Right ventricle myocardium inferior (tissue), 1 donor: ENCODE data around the gene TAF10. TPM values are rescaled to one million over a fixed set of nuclear protein-coding genes. Genes with fewer than 3 reads are reported as not detected.
A peak's percentile ranks its signal among the peaks of the same experiment; 100 is the strongest.

Source experiments
- ATAC-seq: fragments of 200-7000 bp; cut with Tn5 transposase; one replicate; pipeline ENCODE4 v1.9.1; 2020; ENCODE audit warnings: mild to moderate bottlenecking, moderate library complexity
- DNase-seq: peaks from one replicate; pipeline ENCODE4 v3.0.0; 2021; ENCODE audit errors: missing footprints
- intact Hi-C: fragments of 100-400 bp; cut with DNase I; formaldehyde crosslinking; loops from one replicate; pipeline ENCODE4 v1.11.0; 2022
- total RNA-seq: library from RNA; stranded (reverse); fragmentation: NEBNext Ultra II Directional; extraction: Animal tissue kit (Norgen Biotek cat#: 25700); gene quantifications from one replicate; pipeline ENCODE4 v1.2.1, GENCODE V29; 2021
- donor health status: DM: no; HTN: yes; CAD: no; lungs with severe emphysema.

TAF10 gene
- total RNA-seq, 1 donor from 2014 or later = 90.9 TPM

DNA sequence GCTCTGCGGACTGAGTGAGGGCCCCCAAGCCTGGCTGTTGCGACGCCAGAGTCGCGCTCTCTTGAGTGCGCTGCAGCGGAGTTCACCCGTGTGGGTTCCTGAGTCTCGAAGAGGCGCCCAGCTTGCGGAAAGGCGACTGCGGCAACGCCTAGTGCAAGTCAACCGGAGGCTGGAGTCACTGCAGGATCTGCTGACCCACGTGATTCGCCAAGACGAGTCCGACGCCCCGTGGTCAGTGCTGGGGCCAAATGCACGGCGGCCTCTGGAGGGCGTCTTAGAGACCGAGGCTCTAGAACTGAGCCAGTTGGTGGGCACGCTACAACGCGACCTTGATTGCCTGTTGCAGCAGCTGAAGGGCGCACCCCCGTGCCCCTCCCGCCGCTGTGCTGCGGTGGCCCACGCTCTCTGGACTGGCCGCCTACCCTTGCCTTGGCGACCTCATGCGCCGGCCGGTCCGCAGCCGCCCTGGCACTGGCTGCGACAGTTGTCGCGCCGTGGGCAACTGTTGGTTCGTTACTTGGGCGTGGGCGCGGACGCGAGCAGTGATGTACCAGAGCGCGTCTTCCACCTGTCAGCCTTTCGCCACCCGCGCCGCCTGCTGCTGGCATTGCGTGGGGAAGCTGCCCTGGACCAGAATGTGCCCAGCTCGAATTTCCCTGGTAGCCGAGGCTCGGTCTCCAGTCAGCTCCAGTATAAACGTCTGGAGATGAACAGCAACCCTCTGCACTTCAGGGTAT is 41.2 kb downstream of the TAF10 start:
- intact Hi-C loops = no loop called here
- ATAC-seq = no peak
- no peak for DNase-seq

DNA sequence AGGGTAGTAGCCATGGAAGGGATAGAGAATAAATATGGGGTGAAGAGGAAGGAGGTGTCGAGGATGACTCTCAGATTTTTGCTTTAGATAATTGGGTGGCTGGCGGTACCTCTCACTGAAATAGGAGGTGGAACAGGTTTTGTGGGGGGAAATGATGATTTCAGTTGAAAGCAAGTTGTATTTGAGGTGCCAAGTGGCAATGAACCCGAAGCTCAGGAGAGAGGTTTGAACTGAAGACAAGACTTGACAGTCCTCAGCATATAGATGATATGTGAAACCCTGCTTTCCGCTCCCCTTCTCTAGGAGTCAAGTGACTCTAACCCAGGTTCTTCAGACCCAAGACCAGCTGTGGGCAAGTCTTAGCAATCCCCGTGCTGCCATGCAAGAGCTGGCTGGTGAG is 42.3 kb downstream of the TAF10 start:
- intact Hi-C loops = loop anchor here (5.0 kb wide), 1 partner anchor 33 kb away; the partner anchor contains the start of genes ILK and RRP8
- DNase-seq (no peak), ATAC-seq (no peak)

DNA sequence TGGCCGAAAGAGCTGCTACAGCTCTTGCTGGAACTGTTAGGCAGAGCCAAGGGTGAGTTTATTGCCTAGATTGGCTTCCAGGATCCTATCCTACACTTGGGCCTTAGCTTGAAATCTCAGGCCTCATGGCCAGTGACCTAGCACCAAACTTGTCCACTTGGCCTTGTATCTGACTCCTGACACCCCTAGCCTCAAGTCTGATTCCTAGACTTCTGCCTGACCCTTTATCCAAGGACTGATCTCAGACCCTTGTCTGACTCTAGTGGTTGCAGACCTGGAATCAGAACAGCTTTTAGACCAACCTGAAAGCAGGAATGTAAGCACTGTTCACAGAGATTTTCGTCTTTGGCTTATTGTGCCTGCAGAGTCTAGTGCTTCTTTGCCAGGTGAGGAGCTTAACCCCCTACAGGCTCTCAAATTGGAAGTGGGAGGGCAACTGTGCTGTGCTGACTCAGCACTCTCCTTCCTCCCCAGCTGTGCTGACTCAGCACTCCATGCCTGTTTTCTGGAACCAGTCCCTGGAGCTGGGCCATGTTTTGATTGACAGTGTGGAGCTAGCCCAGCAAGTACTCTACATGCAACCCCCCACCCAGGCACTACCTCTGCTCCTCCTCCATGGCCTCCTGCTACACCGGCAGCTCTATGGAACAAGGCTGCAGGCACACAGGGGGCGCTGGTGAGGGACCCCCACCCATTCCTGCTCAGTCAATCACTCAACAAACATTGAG is 43.7 kb downstream of the TAF10 start:
- DNase-seq (no peak), ATAC-seq (peak; percentile 55)
- intact Hi-C loops = loop anchor here (5.0 kb wide), 1 partner anchor 34 kb away; the partner anchor contains the start of genes ILK and RRP8

DNA sequence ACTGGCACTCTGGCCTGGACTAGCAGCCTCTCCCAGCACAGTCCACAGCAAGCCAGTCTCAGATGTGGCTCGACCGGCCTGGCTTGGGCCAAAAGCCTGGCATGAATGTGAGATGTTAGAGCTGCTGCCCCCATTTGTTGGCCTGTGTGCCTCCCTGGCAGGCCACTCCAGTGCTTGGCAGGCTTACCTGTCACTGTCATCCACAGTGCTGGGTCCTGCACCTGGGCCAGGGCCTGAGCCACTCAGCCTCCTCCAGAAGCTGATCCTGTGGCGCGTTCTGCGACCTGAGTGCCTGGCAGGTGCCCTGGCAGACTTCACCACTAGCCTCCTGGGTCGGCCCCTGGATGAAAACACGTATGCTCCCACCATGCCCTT is 44.7 kb downstream of the TAF10 start:
- peak; percentile 43 for ATAC-seq
- DNase-seq = no peak
- intact Hi-C loops = loop anchor here (5.0 kb wide), 1 partner anchor 35 kb away; the partner anchor contains the start of genes ILK and RRP8

DNA sequence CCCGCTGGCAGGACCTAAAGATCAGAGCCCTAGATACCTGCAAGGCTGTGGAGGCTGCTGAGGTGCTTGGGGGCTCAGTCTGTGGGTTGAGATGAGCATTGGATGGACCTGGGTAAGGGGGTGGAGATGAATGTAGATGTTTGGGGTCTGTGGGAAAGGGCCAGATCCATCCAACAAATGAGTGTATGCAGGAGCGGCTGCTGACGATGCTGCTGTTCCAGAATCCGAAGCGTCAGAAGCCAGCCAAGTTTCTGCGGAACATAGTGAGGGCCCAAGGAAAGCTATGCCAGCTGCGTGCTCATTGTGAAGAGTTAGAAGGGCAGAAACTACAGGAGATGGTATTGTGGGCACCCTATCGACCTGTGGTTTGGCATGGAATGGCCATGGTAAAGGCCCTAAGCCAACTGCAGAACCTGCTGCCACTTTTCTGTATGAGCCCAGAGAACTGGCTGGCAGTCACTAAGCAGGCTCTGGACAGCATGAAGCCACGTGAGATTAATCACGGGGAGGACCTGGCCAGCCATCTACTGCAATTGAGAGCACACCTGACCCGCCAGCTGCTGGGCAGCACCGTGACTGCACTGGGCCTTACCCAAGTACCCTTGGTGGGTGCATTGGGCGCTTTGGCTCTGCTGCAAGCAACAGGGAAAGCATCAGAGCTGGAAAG is 45.2 kb downstream of the TAF10 start:
- intact Hi-C loops = loop anchor here (5.0 kb wide), 1 partner anchor 35 kb away; the partner anchor contains the start of genes ILK and RRP8
- ATAC-seq = peak; percentile 33
- DNase-seq = no peak

DNA sequence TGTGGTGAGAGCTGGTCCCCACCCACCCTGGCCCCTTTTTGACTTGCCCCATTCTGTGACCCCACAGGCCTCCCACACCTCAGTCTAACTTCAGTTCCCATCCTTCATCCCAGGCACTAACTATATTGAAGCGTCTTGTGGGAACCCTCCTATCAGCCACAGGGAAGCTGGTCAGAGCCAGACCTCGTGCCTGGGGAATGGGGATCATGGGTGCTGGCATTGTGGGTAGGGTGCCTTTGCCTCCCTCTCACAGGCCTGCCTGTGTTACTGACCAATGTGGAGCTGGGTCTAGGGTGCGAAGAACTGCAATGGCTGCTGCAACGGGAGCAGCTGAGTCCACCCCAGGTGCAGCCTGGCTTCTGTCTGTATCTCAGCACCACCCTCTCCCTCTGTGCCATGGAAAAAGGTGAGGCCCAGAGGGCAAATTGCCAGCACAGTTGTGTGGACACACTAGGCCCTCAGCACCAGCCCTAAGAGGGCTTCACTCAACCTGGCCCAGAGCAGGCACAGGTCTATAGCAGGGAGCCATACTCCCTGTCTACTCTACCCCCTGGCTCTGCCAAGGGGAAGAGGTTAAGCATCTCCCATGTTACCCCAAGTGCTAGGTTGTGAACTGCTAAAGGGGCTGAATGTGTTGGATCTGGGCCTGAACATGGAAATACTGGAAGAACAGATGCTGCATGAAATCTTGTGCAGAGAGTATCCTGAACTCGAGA is 45.9 kb downstream of the TAF10 start:
- DNase-seq = no peak
- ATAC-seq = no peak
- intact Hi-C loops = loop anchor here (5.0 kb wide), 1 partner anchor 36 kb away; the partner anchor contains the start of genes ILK and RRP8

DNA sequence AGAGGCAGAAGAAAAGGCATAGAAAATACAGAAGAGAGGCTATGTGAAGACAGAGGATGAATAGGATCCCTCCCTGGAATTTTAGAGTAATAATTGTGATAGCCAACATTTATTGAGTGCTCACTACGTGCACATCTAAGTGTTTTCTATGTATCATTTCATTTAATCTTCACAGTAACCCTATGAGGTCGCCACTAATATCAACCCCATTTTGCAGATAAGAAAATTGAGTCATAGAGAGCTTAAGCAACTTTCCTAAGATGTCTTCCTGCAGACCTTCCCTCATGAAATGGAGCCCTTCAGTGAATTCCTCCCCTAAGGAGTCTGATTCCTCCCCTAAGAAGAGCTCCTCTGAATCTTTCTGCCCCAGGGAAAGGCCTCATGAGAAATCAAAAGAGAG is 46.7 kb downstream of the TAF10 start:
- intact Hi-C loops = loop anchor here (5.0 kb wide), 1 partner anchor 37 kb away; the partner anchor contains the start of genes ILK and RRP8
- no peak for ATAC-seq
- no peak for DNase-seq

DNA sequence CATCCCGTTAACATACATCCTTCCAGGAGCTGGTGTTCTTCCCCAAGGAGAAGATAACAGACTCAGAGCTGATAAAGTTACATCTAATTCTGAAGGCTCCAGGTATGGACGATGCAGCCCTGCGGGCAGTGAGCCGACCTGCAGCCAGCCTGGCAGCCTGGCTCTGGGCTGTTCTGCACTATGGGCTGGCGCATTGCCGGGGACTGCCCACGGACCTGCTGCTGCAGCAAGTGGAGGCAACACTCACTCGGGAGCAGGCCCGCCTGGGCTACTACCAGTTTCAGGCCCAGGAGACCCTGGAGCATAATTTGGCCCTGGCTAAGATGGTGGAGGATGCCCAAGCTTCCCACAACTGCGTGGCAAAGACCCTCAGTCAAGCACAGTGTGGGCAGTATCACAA is 48.3 kb downstream of the TAF10 start:
- ATAC-seq = no peak
- intact Hi-C loops = no loop called here

DNA sequence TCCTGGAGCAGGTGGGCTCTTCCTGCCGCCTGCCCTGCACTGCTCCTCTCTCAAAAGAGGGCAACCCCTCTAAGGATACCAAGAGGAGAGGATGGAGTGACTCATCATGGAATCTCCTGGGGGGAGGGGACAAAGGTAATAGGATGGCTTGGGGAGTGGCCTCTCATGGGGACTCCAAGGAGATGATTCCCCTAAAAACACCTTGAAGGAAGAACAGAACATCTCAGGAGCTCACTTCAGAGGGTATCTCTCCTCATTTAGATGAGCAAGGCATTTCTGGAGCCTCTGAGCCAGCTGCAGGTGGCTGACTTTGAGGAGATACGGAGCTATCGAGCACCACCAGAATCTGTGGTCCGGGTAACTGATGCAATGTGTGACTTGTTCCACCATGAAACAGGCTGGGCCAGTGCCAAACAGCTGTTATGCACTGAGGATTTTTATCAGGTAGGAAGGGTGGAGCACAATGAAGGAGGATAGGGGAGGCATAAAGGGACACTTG is 48.8 kb downstream of the TAF10 start:
- ATAC-seq = no peak
- DNase-seq = no peak
- intact Hi-C loops = no loop called here

More for the DNA sequence above, 48.3 kb downstream of the TAF10 start:
- DNase-seq = no peak

DNA sequence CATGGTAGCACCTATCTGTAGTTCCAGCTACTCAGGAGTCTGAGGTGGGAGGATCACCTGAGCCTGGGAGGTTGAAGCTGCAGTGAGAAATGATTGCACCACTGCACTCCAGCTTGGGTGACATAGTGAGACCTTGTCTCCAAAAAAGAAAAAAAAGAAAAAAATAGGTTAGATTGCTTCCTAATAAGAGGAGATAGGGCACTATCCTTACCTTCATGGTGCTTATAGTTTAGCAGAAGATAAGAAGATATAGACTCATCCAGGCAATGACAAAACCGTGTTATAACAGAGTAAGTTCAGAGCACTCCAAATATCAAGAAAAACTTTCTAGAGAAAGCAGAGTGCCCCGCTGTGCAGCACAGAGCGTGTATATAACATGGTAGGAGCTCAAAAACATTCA is 50.7 kb downstream of the TAF10 start:
- ATAC-seq (no peak), DNase-seq (no peak)
- intact Hi-C loops = no loop called here

Other genes starting within 250 kb of the TAF10 start
- 60.6 TPM for gene SMPD1, start 221.7 kb downstream of the TAF10 start, total RNA-seq
- 85.5 TPM for gene APBB1, start 193.1 kb downstream of the TAF10 start, total RNA-seq
- not detected for gene HPX, start 171.2 kb downstream of the TAF10 start, total RNA-seq
- gene TRIM3, start 138.3 kb downstream of the TAF10 start, total RNA-seq = 12.5 TPM
- gene ARFIP2, start 130.9 kb downstream of the TAF10 start, total RNA-seq = 15.1 TPM
- 14.1 TPM for gene TIMM10B, start 130.7 kb downstream of the TAF10 start, total RNA-seq
- gene DNHD1, start 114.9 kb downstream of the TAF10 start, total RNA-seq = 3.9 TPM
- gene RRP8, start 8.6 kb downstream of the TAF10 start, total RNA-seq = 22.9 TPM
- 233 TPM for gene ILK, start 8.4 kb downstream of the TAF10 start, total RNA-seq
- 81.5 TPM for gene TPP1, start 7.2 kb upstream of the TAF10 start, total RNA-seq
- gene DCHS1, start 43.6 kb upstream of the TAF10 start, total RNA-seq = 10.7 TPM
- gene MRPL17, start 71.1 kb upstream of the TAF10 start, total RNA-seq = 44.8 TPM
- gene OR2AG2, start 159.8 kb upstream of the TAF10 start, total RNA-seq = not detected
- gene OR2AG1, start 170.8 kb upstream of the TAF10 start, total RNA-seq = not detected
- not detected for gene OR6A2, start 187.5 kb upstream of the TAF10 start, total RNA-seq
- not detected for gene OR10A5, start 233.5 kb upstream of the TAF10 start, total RNA-seq